Glutamatergic neuron (in vitro differentiated cells): ENCODE data around the gene PAX3. TPM values are rescaled to one million over a fixed set of nuclear protein-coding genes. Genes with fewer than 3 reads are reported as not detected.

Source experiments
- DNase-seq: peaks from one replicate; pipeline ENCODE4 v3.0.0; 2022
- H3K27ac Mint-ChIP-seq: one replicate; pipeline ENCODE4 v1.8.0; 2020; ENCODE audit warnings: mild to moderate bottlenecking, mixed read lengths, inconsistent platforms; ENCODE audit not compliant: unreplicated experiment
- H3K27me3 Mint-ChIP-seq: one replicate; pipeline ENCODE4 v1.8.0; 2020; ENCODE audit warnings: mild to moderate bottlenecking, moderate library complexity, mixed read lengths, inconsistent platforms; ENCODE audit not compliant: unreplicated experiment
- H3K36me3 Mint-ChIP-seq: one replicate; pipeline ENCODE4 v1.8.0; 2020; ENCODE audit warnings: mild to moderate bottlenecking, mixed read lengths, inconsistent platforms; ENCODE audit not compliant: unreplicated experiment
- H3K4me1 Mint-ChIP-seq: one replicate; pipeline ENCODE4 v1.8.0; 2020; ENCODE audit warnings: mild to moderate bottlenecking, low read depth, mixed read lengths, inconsistent platforms; ENCODE audit not compliant: unreplicated experiment
- H3K4me3 Mint-ChIP-seq: one replicate; pipeline ENCODE4 v1.8.0; 2020; ENCODE audit warnings: mild to moderate bottlenecking, mixed read lengths, inconsistent platforms; ENCODE audit not compliant: unreplicated experiment
- H3K9me3 Mint-ChIP-seq: one replicate; pipeline ENCODE4 v1.8.0; 2020; ENCODE audit warnings: mild to moderate bottlenecking, moderate library complexity, mixed read lengths, inconsistent platforms; ENCODE audit not compliant: unreplicated experiment
- CTCF ChIP-seq: fragments of 200-600 bp; sonication (generic); IDR thresholded peaks from one replicate; pipeline ENCODE4 v1.5.0; 2021; ENCODE audit not compliant: partially characterized antibody, unreplicated experiment
- total RNA-seq: library from RNA; stranded (reverse); fragmentation: NEBNext Ultra II Directional; extraction: Animal tissue kit (Norgen Biotek cat#: 25700); gene quantifications from one replicate; pipeline ENCODE4 v1.2.1, GENCODE V29; 2021; ENCODE audit not compliant: unreplicated experiment

Gene PAX3
- total RNA-seq, 1 donor from 2014 or later, result 31.2 TPM

- Mint-ChIP-seq H3K4me3 (no peak overlapping the region), H3K4me1 (peaks cover 46% of the 10 kb centered on the region), H3K36me3 (peaks cover 5% of the 10 kb centered on the region), H3K27ac (peak overlapping the region; percentile 39), H3K27me3 (peaks cover 10% of the 10 kb centered on the region), H3K9me3 (peaks cover 11% of the 10 kb centered on the region)
- DNase-seq, result no peak
- TF ChIP-seq CTCF, result no peak
These were observed 60.7 kb downstream of the PAX3 start for GRCh38 chr2:222238072-222238471.

GRCh38 chr2:222232839-222233238 is 66.0 kb downstream of the PAX3 start:
- Mint-ChIP-seq H3K27ac (peak overlapping the region; percentile 71), H3K9me3 (peaks cover 8% of the 10 kb centered on the region), H3K36me3 (no peaks in the 10 kb centered on the region), H3K27me3 (peaks cover 13% of the 10 kb centered on the region), H3K4me3 (peak overlapping the region; percentile 10), H3K4me1 (peaks cover 29% of the 10 kb centered on the region)
- TF ChIP-seq CTCF, result no peak
- DNase-seq, result no peak

DNA sequence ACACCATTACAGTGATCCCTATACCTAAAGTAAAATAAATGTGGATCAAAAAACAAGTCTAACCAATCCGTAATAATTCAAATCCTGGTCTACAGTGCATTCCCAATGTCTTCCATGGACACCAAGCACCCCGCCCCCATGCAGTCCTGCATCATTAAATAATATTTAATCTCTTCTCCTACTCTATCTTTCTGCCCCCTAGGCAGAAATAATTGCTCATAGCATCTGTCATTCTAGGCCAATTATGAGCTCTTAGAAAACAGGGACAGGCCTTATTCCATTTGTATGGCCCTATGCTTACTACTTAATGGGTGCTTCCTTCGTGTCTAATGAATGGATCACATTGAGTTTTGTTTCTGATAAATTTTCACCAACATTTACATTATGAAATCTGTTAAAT is 66.4 kb downstream of the PAX3 start:
- peaks cover 9% of the 10 kb centered on the region for H3K9me3 Mint-ChIP-seq
- peak overlapping the region; percentile 21 for H3K4me3 Mint-ChIP-seq
- peaks cover 28% of the 10 kb centered on the region for H3K4me1 Mint-ChIP-seq
- no peak for TF ChIP-seq CTCF
- no peak overlapping the region for H3K27ac Mint-ChIP-seq
- H3K36me3 Mint-ChIP-seq, result no peaks in the 10 kb centered on the region
- H3K27me3 Mint-ChIP-seq, result peaks cover 13% of the 10 kb centered on the region
- no peak for DNase-seq

- Mint-ChIP-seq H3K9me3 (peaks cover 9% of the 10 kb centered on the region), H3K4me1 (peaks cover 17% of the 10 kb centered on the region), H3K4me3 (no peak overlapping the region), H3K36me3 (no peaks in the 10 kb centered on the region), H3K27me3 (peaks cover 10% of the 10 kb centered on the region), H3K27ac (no peak overlapping the region)
- no peak for TF ChIP-seq CTCF
- no peak for DNase-seq
These were observed 70.7 kb downstream of the PAX3 start for GRCh38 chr2:222228054-222228453.

DNA sequence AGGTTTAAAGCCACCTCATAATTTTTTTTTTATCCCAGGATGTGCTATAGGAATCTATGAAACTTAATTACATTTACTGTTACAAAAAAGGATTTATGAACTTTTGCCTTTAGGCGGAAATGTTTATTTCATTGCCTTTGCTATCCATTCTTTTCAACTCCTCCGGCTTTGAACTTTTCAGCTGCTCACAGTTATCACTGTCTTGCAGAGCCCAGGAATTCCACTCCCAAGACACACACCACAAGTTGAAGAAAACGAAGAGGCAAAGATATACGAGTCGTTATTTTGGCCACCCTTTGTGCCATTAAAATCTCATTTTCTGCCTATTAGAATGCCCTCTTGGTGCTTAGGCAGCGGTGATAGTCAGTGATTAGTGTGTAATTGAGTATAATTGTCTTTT is 80.0 kb downstream of the PAX3 start:
- Mint-ChIP-seq H3K36me3 (no peaks in the 10 kb centered on the region), H3K4me3 (no peak overlapping the region), H3K4me1 (peaks cover 11% of the 10 kb centered on the region), H3K27ac (no peak overlapping the region), H3K9me3 (peaks cover 3% of the 10 kb centered on the region), H3K27me3 (peaks cover 6% of the 10 kb centered on the region)
- TF ChIP-seq CTCF, result no peak
- DNase-seq, result no peak
